Activated T-cell treated with anti-CD3 and anti-CD28 coated beads for 24 hours (primary cell): Measurements from ENCODE around the gene PHAF1.
"Not testable (repeated sequence)": the region's sequence is repeated elsewhere in the genome, so short reads cannot be mapped to it uniquely, and the experiment has no call there.

Experiments
- DNase-seq: peaks from one replicate; pipeline ENCODE4 v3.0.0-alpha.2; 2020; ENCODE audit warnings: low read depth

PHAF1 gene

GRCh38 chr16:67105246-67105645 lies 4.5 kb upstream of the PHAF1 start:
- no peak for DNase-seq

GRCh38 chr16:67105881-67106280 lies 3.9 kb upstream of the PHAF1 start:
- DNase-seq = no peak

- no peak for DNase-seq
Measured at GRCh38 chr16:67108489-67108888, 1.3 kb upstream of the PHAF1 start.

- no peak for DNase-seq
Measured at GRCh38 chr16:67108931-67109406, 772 bp upstream of the PHAF1 start.

GRCh38 chr16:67111951-67112444 lies 2.3 kb downstream of the PHAF1 start:
- DNase-seq = no peak

- DNase-seq = no peak
Measured at GRCh38 chr16:67112591-67113399, 3.1 kb downstream of the PHAF1 start.

- no peak for DNase-seq
Measured at GRCh38 chr16:67114793-67115192, 5.1 kb downstream of the PHAF1 start.

- DNase-seq = no peak
Measured at GRCh38 chr16:67115639-67116038, 5.9 kb downstream of the PHAF1 start.

- DNase-seq = no peak
Measured at GRCh38 chr16:67116388-67117311, 6.9 kb downstream of the PHAF1 start.

- no peak for DNase-seq
Measured at GRCh38 chr16:67117716-67118115, 8.0 kb downstream of the PHAF1 start.

- no peak for DNase-seq
Measured at GRCh38 chr16:67120025-67120424, 10.3 kb downstream of the PHAF1 start.

- not testable (repeated sequence) for DNase-seq
Measured at GRCh38 chr16:67122799-67123198, 13.1 kb downstream of the PHAF1 start.

GRCh38 chr16:67128417-67128816 lies 18.7 kb downstream of the PHAF1 start:
- no peak for DNase-seq

- DNase-seq = no peak
Measured at GRCh38 chr16:67128887-67129286, 19.1 kb downstream of the PHAF1 start.

- no peak for DNase-seq
Measured at GRCh38 chr16:67129422-67129821, 19.7 kb downstream of the PHAF1 start.

- DNase-seq = no peak
Measured at GRCh38 chr16:67137605-67138004, 27.9 kb downstream of the PHAF1 start.

GRCh38 chr16:67141391-67141790 lies 31.6 kb downstream of the PHAF1 start:
- no peak for DNase-seq

GRCh38 chr16:67142342-67142741 lies 32.6 kb downstream of the PHAF1 start:
- DNase-seq = no peak

GRCh38 chr16:67144943-67145342 lies 35.2 kb downstream of the PHAF1 start:
- no peak for DNase-seq

GRCh38 chr16:67145746-67146145 lies 36.0 kb downstream of the PHAF1 start:
- DNase-seq = no peak

- DNase-seq = no peak
Measured at GRCh38 chr16:67146523-67147357, 37.0 kb downstream of the PHAF1 start.
